DND-41 (cell line): ENCODE data around the gene KLC1.

Experiments used
- EZH2 ChIP-seq: IDR thresholded peaks from 3 replicates; pipeline ENCODE4 v1.6.1; 2012; ENCODE audit warnings: borderline replicate concordance, low read depth, mild to moderate bottlenecking, moderate library complexity, low read length, inconsistent platforms; ENCODE audit not compliant: severe bottlenecking
- TF ChIP-seq, protein P1 (sequence below): IDR thresholded peaks from 2 replicates; pipeline ENCODE4 v1.5.1; 2012; ENCODE audit warnings: borderline replicate concordance, low read length, moderate library complexity, mild to moderate bottlenecking; ENCODE audit not compliant: poor library complexity, severe bottlenecking; ENCODE audit errors: extremely low read depth

DNA sequence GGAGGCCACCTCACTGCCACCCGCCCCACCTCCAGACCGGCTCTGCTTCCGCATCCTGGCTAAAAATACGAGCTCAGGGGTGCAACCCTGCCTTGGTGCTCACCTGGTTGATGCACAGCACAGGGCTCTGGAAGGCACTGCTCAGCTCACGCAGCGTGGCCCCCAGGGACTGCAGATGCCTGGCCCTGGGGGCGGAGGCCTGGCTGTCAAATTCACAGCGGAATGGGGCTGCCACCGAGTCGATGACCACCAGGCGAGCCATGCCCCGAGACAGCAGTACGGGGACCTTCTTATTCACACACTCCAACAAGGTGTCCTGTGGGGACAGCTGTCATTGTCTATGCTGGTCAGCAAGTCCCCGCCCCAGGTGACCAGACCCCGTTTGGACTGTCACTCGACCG is 70.2 kb downstream of the KLC1 start:
- TF ChIP-seq, protein P1, sequence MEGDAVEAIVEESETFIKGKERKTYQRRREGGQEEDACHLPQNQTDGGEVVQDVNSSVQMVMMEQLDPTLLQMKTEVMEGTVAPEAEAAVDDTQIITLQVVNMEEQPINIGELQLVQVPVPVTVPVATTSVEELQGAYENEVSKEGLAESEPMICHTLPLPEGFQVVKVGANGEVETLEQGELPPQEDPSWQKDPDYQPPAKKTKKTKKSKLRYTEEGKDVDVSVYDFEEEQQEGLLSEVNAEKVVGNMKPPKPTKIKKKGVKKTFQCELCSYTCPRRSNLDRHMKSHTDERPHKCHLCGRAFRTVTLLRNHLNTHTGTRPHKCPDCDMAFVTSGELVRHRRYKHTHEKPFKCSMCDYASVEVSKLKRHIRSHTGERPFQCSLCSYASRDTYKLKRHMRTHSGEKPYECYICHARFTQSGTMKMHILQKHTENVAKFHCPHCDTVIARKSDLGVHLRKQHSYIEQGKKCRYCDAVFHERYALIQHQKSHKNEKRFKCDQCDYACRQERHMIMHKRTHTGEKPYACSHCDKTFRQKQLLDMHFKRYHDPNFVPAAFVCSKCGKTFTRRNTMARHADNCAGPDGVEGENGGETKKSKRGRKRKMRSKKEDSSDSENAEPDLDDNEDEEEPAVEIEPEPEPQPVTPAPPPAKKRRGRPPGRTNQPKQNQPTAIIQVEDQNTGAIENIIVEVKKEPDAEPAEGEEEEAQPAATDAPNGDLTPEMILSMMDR: no peak
- no peak for TF ChIP-seq EZH2
